Neuronal stem cell (in vitro differentiated cells): ENCODE results near the gene IFNA16. TPM values are rescaled to one million over a fixed set of nuclear protein-coding genes. Genes with fewer than 3 reads are reported as not detected.
"Not testable (repeated sequence)": the region's sequence is repeated elsewhere in the genome, so short reads cannot be mapped to it uniquely, and the experiment has no call there.

Experiments used
- DNase-seq: peaks from one replicate; pipeline ENCODE4 v3.0.0-alpha.2; 2013; ENCODE audit warnings: low spot score
- H2AFZ ChIP-seq: one replicate; pipeline ENCODE4 v1.6.1; 2013; ENCODE audit warnings: mild to moderate bottlenecking, low read length, inconsistent platforms
- H2AK5ac ChIP-seq: 2 replicates; pipeline ENCODE4 v1.6.1; 2013; ENCODE audit warnings: low read depth, mild to moderate bottlenecking, inconsistent platforms, low read length, moderate library complexity, mixed read lengths
- H2BK120ac ChIP-seq: 2 replicates; pipeline ENCODE4 v1.6.1; 2013; ENCODE audit warnings: low read depth, mild to moderate bottlenecking, inconsistent platforms, low read length, moderate library complexity, mixed read lengths
- H2BK12ac ChIP-seq: one replicate; pipeline ENCODE4 v1.6.1; 2013; ENCODE audit warnings: low read length, inconsistent platforms
- H2BK15ac ChIP-seq: 2 replicates; pipeline ENCODE4 v1.6.1; 2013; ENCODE audit warnings: mild to moderate bottlenecking, low read length, inconsistent platforms, mixed read lengths
- H2BK5ac ChIP-seq: one replicate; pipeline ENCODE4 v1.6.1; 2013; ENCODE audit warnings: inconsistent platforms, mild to moderate bottlenecking, low read length, moderate library complexity
- H3K14ac ChIP-seq: one replicate; pipeline ENCODE4 v1.6.1; 2013; ENCODE audit warnings: low read length, inconsistent platforms
- H3K18ac ChIP-seq: 2 replicates; pipeline ENCODE4 v1.6.1; 2013; ENCODE audit warnings: low read length, inconsistent platforms
- H3K23ac ChIP-seq: 2 replicates; pipeline ENCODE4 v1.6.1; 2013; ENCODE audit warnings: low read depth, mild to moderate bottlenecking, mixed read lengths, low read length, inconsistent platforms; ENCODE audit not compliant: poor library complexity
- H3K27ac ChIP-seq: replicated peaks from 3 replicates; pipeline ENCODE4 v1.5.1; 2013; ENCODE audit warnings: low read length, inconsistent platforms
- H3K27me3 ChIP-seq, 3 experiments: 2 replicates each; pipeline ENCODE4 v1.6.1; 2013; ENCODE audit warnings: low read length in 3 of 3, mild to moderate bottlenecking in 2 of 3, inconsistent platforms in 1 of 3, low read depth in 1 of 3, mixed read lengths in 1 of 3, moderate library complexity in 1 of 3; ENCODE audit not compliant: control insufficient read depth in 3 of 3, insufficient read depth in 3 of 3
- H3K36me3 ChIP-seq, 2 donors: replicated peaks in 1 of 2; 2 replicates each; pipeline ENCODE4 v1.6.1; 2013; ENCODE audit warnings: low read length in 2 of 2; ENCODE audit not compliant: control insufficient read depth in 2 of 2, insufficient read depth in 2 of 2
- H3K4ac ChIP-seq: 2 replicates; pipeline ENCODE4 v1.6.1; 2013; ENCODE audit warnings: inconsistent platforms, mild to moderate bottlenecking, low read length, moderate library complexity
- H3K4me1 ChIP-seq, 2 donors: 1 replicate in 1 of 2; 2 replicates in 1 of 2; pipeline ENCODE4 v1.6.1; 2013; ENCODE audit warnings: low read length in 2 of 2, low read depth in 1 of 2; ENCODE audit not compliant: control insufficient read depth in 2 of 2, insufficient read depth in 1 of 2
- H3K4me2 ChIP-seq: one replicate; pipeline ENCODE4 v1.6.1; 2013; ENCODE audit warnings: mild to moderate bottlenecking, low read length, inconsistent platforms; ENCODE audit not compliant: insufficient read depth, poor library complexity, severe bottlenecking
- H3K4me3 ChIP-seq, 2 donors: 2 replicates each; pipeline ENCODE4 v1.5.1; 2013; ENCODE audit warnings: low read length in 2 of 2, mild to moderate bottlenecking in 2 of 2, inconsistent platforms in 1 of 2, moderate library complexity in 1 of 2
- H3K79me1 ChIP-seq: one replicate; pipeline ENCODE4 v1.6.1; 2013; ENCODE audit warnings: low read depth, mild to moderate bottlenecking, inconsistent platforms, low read length, moderate library complexity
- H3K9ac ChIP-seq: one replicate; pipeline ENCODE4 v1.6.1; 2013; ENCODE audit warnings: mild to moderate bottlenecking, low read depth, low read length, inconsistent platforms; ENCODE audit not compliant: poor library complexity
- H3K9me3 ChIP-seq, 2 donors: replicated peaks in 1 of 2; 2 replicates each; pipeline versions ENCODE3 to v1.6.1; 2013; ENCODE audit warnings: low read length in 2 of 2, mild to moderate bottlenecking in 2 of 2, inconsistent platforms in 1 of 2, low read depth in 1 of 2, mixed read lengths in 1 of 2, moderate library complexity in 1 of 2; ENCODE audit not compliant: control insufficient read depth in 2 of 2, insufficient read depth in 1 of 2
- H4K8ac ChIP-seq: one replicate; pipeline ENCODE4 v1.6.1; 2013; ENCODE audit warnings: low read depth, mild to moderate bottlenecking, inconsistent platforms, low read length, moderate library complexity
- H4K91ac ChIP-seq: one replicate; pipeline ENCODE4 v1.6.1; 2013; ENCODE audit warnings: low read length, low read depth, mild to moderate bottlenecking, inconsistent platforms; ENCODE audit not compliant: poor library complexity
- WGBS, 2 donors: extraction: QIAGEN DNeasy Blood & Tissue Kit; methylation state at CpG; one replicate each; pipeline ENCODE4 v1.1.7; 2013; ENCODE audit warnings: missing lambda C conversion rate in 2 of 2, mixed read lengths in 1 of 2; ENCODE audit not compliant: insufficient read length in 2 of 2, insufficient replicate concordance in 1 of 2; ENCODE audit errors: extremely low coverage in 2 of 2; 5-methylcytosine and 5-hydroxymethylcytosine counted together
- polyA plus RNA-seq, 2 experiments: library from polyadenylated mRNA; stranded (reverse); fragments of 200-250 nt; gene quantifications; one replicate each; pipeline ENCODE4 v1.2.3, GENCODE V29; 2013

IFNA16 gene
- not detected for polyA plus RNA-seq (2013, experiment 1 of 2)
- polyA plus RNA-seq (2013, experiment 2 of 2), result not detected

DNA sequence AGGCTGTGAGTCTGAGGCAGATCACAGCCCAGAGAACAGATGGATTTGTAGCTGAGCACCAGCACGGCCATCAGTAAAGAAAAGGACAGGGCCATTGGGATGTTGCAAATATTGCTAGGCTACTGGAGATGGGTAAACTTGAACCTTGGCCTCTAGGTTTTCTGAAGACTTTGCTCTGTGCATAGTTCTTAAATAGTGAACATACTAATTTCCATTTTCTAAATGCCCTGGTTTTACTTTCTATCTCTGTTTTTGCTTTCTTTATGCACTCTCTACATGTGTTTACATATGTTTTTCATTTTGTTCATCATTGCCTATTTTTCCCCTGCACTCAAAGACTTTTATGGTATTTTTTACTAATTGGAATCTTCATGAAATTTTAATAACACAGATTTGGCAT lies at the start of gene IFNA16:
IFNA16 (minus strand) TSS at position 101 of the 400 bp plus-strand sequence; CDS start at position 95, 6 bp downstream.
- H3K79me1 ChIP-seq, H3K23ac ChIP-seq, H3K4me3 ChIP-seq, H2BK5ac ChIP-seq, H4K91ac ChIP-seq, H2BK12ac ChIP-seq, H3K14ac ChIP-seq, H3K4ac ChIP-seq, H3K27me3 ChIP-seq, H3K27ac ChIP-seq, H2BK15ac ChIP-seq, H3K4me1 ChIP-seq, H3K9me3 ChIP-seq, H4K8ac ChIP-seq, DNase-seq, H3K18ac ChIP-seq, H3K36me3 ChIP-seq, H3K9ac ChIP-seq, H2BK120ac ChIP-seq, H2AK5ac ChIP-seq, H3K4me2 ChIP-seq, H2AFZ ChIP-seq: not testable (repeated sequence)
- WGBS, 2 donors, result no CpG with 5 or more reads among the region's 1 CpG

DNA sequence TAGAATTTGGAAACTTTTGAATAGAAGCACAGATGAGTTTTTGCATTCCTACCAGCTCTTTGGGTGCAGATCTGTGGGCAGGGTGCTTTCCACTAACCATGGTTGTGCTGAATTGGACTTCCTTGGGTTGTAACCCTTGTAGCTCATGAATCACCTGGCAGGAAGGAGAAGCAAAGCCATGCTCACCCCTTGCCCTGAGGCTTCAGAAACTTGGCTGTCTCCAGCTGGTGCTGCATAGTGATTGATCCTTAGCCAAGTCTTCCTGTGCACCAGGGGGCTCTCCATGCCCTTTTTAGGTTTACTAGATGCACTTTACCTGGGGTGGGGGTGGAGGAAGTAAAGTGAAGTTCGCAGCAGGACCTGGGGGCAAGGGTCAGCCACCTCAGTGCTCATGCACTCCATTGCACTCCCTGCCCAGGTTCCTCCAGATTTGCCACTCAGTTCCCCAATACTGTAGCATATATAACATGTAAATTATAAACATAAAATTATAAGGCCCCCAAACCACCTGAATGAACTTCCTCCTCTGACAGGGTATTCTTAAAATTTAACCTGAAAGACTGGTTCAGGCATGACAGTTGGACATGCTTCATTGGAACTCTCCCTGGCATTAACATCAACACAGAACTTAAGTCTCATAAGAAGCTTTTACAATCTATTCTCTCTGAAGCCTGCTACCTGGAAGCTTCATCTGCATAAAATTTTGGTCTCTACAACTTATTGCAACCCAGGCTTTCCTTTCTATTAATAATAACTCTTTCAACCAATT lies 48.5 kb upstream of the IFNA16 start:
- Histone ChIP-seq H2BK12ac (no peak overlapping the region), H2BK120ac (no peak overlapping the region), H4K8ac (no peak overlapping the region), H3K27me3 (no peaks in the 10 kb centered on the region), H3K4me3 (no peak overlapping the region), H3K4me1 (no peaks in the 10 kb centered on the region), H3K27ac (no peak overlapping the region), H3K18ac (no peak overlapping the region), H2BK5ac (no peak overlapping the region), H2AFZ (no peak overlapping the region), H3K36me3 (no peaks in the 10 kb centered on the region), H2AK5ac (no peak overlapping the region), H3K4me2 (no peak overlapping the region), H3K4ac (no peak overlapping the region), H3K23ac (no peak overlapping the region), H2BK15ac (no peak overlapping the region), H3K9me3 (no peaks in the 10 kb centered on the region), H3K9ac (no peak overlapping the region), H3K79me1 (no peaks in the 10 kb centered on the region), H4K91ac (no peak overlapping the region), H3K14ac (no peak overlapping the region)
- no CpG with 5 or more reads among the region's 1 CpG for WGBS, 2 donors
- DNase-seq, result no peak

DNA sequence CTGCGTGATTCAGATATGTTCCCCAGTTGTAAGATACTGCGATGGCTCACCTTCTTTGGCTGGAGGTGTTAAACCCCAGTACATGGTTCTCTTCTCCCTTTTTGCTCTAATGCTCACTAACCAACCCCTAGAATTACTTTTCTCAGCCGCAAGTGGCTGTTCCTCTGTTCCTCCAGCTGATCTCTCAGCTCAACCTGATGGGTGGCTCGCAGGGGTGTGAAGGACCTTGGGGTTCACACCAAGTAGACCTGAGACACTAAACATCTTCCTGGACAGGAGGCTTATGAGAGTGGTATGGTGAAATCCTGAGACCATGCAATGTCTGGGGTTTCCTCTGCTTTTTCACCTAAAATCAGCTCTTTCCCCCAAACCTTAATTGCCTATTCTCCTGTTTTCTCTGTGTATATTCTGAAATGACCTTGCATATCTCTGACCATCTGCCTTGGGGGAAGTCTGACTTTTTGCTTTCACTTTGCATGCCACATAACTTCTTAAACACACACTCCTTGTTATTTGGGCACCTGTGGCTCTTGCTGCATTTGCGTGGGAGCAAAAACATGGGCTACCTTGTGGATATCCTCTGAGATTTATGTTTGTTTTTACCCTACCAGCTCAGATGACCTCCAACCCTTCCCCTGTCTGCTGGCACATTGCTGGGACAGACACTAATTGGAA lies 38.6 kb upstream of the IFNA16 start:
- H3K4me2 ChIP-seq, result no peak overlapping the region
- no peak overlapping the region for H2AFZ ChIP-seq
- H2BK5ac ChIP-seq, result no peak overlapping the region
- no peak overlapping the region for H4K8ac ChIP-seq
- no peak overlapping the region for H3K23ac ChIP-seq
- H2AK5ac ChIP-seq, result no peak overlapping the region
- H3K18ac ChIP-seq, result no peak overlapping the region
- H3K27me3 ChIP-seq, result peaks cover 0 to 5% (median 0%) of the 10 kb centered on the region in 3 experiments
- H3K4ac ChIP-seq, result no peak overlapping the region
- H4K91ac ChIP-seq, result no peak overlapping the region
- no CpG with 5 or more reads among the region's 5 CpGs for WGBS, 2 donors
- H3K4me1 ChIP-seq, result peaks cover 0 to 5% of the 10 kb centered on the region in 2 donors
- H2BK120ac ChIP-seq, result no peak overlapping the region
- no peak overlapping the region for H3K4me3 ChIP-seq
- no peak overlapping the region for H2BK12ac ChIP-seq
- H3K14ac ChIP-seq, result no peak overlapping the region
- no peak overlapping the region for H3K27ac ChIP-seq
- H2BK15ac ChIP-seq, result no peak overlapping the region
- H3K9me3 ChIP-seq, result no peaks in the 10 kb centered on the region
- no peaks in the 10 kb centered on the region for H3K79me1 ChIP-seq
- no peak for DNase-seq
- H3K36me3 ChIP-seq, result no peaks in the 10 kb centered on the region
- no peak overlapping the region for H3K9ac ChIP-seq
